ENCODE results near the gene SPATA9. TPM values are rescaled to one million over a fixed set of nuclear protein-coding genes. Genes with fewer than 3 reads are reported as not detected.

The SPATA9 gene
- total RNA-seq, 2 experiments from 2014 or later = not detected

DNA sequence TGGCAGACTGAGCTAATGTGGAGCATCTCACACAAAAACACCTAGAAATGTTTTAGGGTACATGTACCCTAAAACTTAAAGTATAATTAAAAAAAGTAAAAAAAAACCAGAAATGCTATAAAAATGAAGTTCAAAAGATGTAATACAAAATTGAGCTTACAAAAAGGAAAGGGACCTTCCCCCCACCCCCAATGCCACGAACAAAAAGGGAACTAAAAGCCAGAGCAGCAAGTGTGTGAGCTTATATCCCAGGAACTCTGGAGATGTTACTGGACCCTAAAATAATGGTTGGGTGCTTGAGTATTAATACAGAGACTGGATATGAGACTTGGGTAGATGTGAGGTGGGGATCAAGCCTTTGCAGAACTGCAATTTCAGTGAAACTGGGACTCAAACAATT is 11.0 kb downstream of the SPATA9 start:
- Mint-ChIP-seq H3K4me1 (no peaks in the 10 kb centered on the region), H3K4me3 (no peak overlapping the region), H3K27ac (no peak overlapping the region), H3K9me3 (no peaks in the 10 kb centered on the region), H3K36me3 (peaks cover 2% of the 10 kb centered on the region), H3K27me3 (no peaks in the 10 kb centered on the region)
- DNase-seq = no peak

DNA sequence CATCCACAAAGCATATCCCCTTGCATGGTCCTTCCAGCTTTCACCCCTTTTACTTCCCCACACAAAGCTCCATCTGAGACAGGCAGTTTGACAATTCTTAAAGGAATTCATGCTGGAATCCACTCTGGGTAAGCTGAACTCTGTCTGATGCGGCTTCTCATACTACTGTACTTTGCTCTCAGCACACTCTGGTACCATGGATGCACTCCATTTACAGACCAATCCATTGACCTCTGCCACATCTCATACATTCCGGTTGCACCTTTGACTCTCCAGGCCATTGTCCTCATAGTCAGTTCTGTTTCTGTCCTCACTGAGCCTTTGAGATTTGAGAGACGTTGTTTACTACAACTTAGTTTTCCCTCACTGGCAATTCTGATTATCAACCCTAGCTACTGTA is 12.2 kb downstream of the SPATA9 start:
- H3K4me1 Mint-ChIP-seq = no peaks in the 10 kb centered on the region
- H3K36me3 Mint-ChIP-seq = peaks cover 2% of the 10 kb centered on the region
- H3K4me3 Mint-ChIP-seq = no peak overlapping the region
- DNase-seq = no peak
- H3K27me3 Mint-ChIP-seq = no peaks in the 10 kb centered on the region
- H3K9me3 Mint-ChIP-seq = no peaks in the 10 kb centered on the region
- no peak overlapping the region for H3K27ac Mint-ChIP-seq

DNA sequence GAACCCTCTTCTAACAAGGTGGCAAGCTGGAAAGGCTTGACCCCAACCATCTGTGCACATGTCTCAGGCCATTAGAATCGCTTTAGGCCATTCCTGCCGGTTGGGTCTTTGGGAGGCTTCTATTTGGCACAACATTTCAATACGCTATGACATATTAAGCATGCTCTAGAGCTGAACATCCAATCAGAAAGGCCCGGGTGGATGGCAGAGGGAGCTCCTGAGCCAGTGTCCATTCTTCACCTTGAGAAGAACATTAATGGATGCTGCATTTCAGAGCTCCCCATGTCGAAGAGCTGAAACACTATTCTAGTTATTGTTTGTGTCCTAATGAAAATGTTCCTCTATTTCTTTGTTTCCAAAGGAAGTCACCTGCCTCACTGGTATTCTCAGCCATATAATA is 12.8 kb downstream of the SPATA9 start:
- no peak overlapping the region for H3K27ac Mint-ChIP-seq
- H3K36me3 Mint-ChIP-seq = peaks cover 2% of the 10 kb centered on the region
- no peak overlapping the region for H3K4me3 Mint-ChIP-seq
- no peaks in the 10 kb centered on the region for H3K4me1 Mint-ChIP-seq
- no peak for DNase-seq
- no peaks in the 10 kb centered on the region for H3K27me3 Mint-ChIP-seq
- H3K9me3 Mint-ChIP-seq = no peaks in the 10 kb centered on the region

DNA sequence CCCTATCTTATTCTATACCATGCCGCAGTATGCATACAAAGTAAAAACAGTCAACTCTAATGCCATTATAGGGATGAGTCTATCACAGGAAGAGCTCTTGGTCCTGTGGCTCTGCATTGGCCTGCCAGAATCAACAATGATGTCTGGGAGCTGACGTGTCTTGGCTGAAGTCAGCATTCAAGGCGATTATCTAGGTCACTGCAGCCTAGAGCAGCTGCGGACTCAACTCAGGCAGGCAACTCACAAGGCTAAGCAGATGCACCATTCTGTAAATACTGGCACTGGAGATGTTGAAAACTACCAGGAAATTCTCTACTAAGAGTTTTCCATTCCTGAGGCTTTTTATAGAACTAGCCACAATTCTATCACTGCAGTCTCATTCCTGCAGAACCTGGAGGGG is 13.3 kb downstream of the SPATA9 start:
- H3K4me1 Mint-ChIP-seq = no peaks in the 10 kb centered on the region
- no peak overlapping the region for H3K27ac Mint-ChIP-seq
- no peaks in the 10 kb centered on the region for H3K9me3 Mint-ChIP-seq
- peaks cover 2% of the 10 kb centered on the region for H3K36me3 Mint-ChIP-seq
- DNase-seq = no peak
- H3K4me3 Mint-ChIP-seq = no peak overlapping the region
- no peaks in the 10 kb centered on the region for H3K27me3 Mint-ChIP-seq

DNA sequence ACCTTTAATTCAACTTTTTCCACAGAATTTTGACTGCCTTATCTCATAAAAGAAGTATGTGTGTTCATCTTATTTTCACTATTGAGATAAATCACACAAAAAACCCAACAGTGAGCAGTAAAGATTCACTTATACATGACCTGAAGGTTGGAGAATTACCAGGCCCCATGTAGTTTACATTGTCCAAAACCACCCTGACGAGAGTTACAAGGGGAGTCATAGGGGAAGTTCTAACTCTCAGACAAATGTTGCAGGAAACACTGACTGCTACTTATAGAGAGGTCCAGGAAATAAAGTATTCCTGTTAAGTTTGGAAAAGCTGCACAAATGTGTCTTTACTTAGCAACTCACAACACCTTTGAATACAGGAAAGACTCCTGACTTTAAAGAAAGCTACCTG is 14.1 kb downstream of the SPATA9 start:
- Mint-ChIP-seq H3K4me3 (no peak overlapping the region), H3K27me3 (no peaks in the 10 kb centered on the region)

DNA sequence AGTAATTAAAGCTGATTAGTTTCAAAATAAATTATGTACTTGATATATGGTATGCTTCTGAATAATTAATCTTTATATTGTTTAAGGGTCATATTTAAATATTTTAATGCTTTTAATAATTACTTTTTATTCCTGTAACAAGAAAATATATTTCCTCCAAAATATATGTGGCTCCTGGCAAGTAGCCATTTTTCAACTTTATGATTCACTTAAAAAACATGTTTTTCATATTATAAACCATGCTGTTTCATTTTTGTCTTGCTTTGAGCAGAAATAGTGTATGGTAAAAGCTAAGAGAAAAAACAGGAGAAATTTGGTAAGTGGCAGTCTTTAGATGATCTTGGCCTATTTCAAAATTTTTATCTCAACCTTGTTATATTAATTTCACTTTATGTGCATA is 14.6 kb downstream of the SPATA9 start:
- no peak for DNase-seq
- H3K27ac Mint-ChIP-seq = no peak overlapping the region
- no peak overlapping the region for H3K4me3 Mint-ChIP-seq
- no peaks in the 10 kb centered on the region for H3K4me1 Mint-ChIP-seq
- H3K9me3 Mint-ChIP-seq = no peaks in the 10 kb centered on the region
- peaks cover 2% of the 10 kb centered on the region for H3K36me3 Mint-ChIP-seq
- H3K27me3 Mint-ChIP-seq = no peaks in the 10 kb centered on the region

More for the DNA sequence above, 14.1 kb downstream of the SPATA9 start:
- peaks cover 2% of the 10 kb centered on the region for H3K36me3 Mint-ChIP-seq
- DNase-seq = no peak
- no peak overlapping the region for H3K27ac Mint-ChIP-seq
- no peaks in the 10 kb centered on the region for H3K9me3 Mint-ChIP-seq
- H3K4me1 Mint-ChIP-seq = no peaks in the 10 kb centered on the region

DNA sequence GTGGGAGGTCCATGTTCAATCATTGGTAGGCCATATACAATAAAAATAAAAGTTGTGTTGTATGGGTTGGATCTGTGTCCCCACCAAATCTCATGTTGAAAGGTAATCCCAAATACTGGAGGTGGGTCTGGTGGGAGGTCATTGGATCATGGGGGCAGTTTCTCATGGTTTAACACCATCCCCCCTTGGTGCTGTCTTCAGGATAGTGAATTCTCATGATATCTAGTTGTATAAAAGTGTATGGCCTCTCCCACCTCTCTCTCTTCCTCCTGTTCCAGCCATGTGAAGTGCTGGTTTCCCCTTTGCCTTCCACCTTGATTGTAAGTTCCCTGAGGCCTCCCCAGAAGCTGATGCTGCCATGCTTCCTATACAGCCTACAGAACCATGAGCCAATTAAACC is 15.1 kb downstream of the SPATA9 start:
- Mint-ChIP-seq H3K36me3 (peaks cover 2% of the 10 kb centered on the region), H3K27ac (no peak overlapping the region), H3K4me3 (no peak overlapping the region), H3K9me3 (no peaks in the 10 kb centered on the region), H3K4me1 (no peaks in the 10 kb centered on the region), H3K27me3 (no peaks in the 10 kb centered on the region)
- DNase-seq = no peak

DNA sequence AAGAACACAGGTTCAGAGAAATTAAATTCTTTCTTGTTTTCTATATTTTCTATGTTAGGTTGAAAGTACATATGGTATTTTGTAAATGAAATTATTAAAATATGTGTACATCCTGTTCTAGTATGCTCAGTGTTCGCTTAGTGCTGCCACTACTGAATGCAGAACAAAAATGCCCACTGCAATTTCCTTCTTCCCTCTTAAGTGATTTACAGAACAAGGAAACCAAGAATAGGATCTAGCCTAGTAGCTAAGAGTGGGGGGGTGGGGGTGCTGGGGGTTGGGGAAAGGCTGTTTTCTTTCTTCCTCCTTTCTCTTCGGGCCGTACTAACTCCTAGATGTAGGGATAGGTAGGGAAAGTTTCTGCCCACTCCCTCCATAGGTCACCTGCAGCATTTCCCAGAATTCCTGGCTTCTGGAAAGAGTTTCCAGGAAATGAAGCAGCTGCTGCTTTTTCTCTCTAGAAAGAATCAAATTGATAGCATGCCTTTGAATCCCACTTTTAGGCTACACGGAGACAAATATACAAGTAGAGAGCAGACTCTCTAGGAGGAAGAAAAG is 15.7 kb downstream of the SPATA9 start:
- no peak for DNase-seq
- H3K27ac Mint-ChIP-seq = no peak overlapping the region
- H3K4me3 Mint-ChIP-seq = no peak overlapping the region
- H3K36me3 Mint-ChIP-seq = peaks cover 2% of the 10 kb centered on the region
- H3K27me3 Mint-ChIP-seq = no peaks in the 10 kb centered on the region
- no peaks in the 10 kb centered on the region for H3K4me1 Mint-ChIP-seq
- H3K9me3 Mint-ChIP-seq = no peaks in the 10 kb centered on the region

DNA sequence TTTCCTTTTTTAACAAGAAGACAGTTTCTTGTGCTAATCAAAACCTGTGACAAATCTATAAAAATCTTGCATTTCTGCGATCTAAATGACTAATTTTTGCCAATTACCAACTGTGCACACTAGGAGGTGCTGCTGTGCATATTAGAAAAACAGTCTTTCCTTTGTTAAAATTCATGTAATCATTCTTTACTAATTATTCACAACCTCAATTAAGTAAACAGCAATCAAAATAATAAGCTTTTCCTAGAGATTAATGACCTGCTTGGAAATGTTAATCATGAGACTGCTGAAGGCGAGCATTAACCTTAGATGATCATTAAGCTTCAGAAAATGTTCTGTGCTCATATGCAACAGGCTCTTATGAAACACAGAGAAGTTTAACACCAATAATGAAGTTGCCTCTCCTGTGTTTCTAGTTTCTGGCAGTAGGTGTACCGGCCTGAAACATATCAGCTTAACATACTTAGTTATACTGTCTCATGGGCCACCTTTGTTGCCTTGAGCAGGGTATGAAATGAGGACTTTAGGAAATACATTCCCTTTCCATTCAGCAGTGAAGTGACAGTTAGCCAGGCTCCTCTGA is 18.5 kb downstream of the SPATA9 start:
- DNase-seq = peak; percentile 4
- no peaks in the 10 kb centered on the region for H3K9me3 Mint-ChIP-seq
- no peak overlapping the region for H3K27ac Mint-ChIP-seq
- no peaks in the 10 kb centered on the region for H3K27me3 Mint-ChIP-seq
- no peaks in the 10 kb centered on the region for H3K4me1 Mint-ChIP-seq
- H3K4me3 Mint-ChIP-seq = no peak overlapping the region
- H3K36me3 Mint-ChIP-seq = no peaks in the 10 kb centered on the region

DNA sequence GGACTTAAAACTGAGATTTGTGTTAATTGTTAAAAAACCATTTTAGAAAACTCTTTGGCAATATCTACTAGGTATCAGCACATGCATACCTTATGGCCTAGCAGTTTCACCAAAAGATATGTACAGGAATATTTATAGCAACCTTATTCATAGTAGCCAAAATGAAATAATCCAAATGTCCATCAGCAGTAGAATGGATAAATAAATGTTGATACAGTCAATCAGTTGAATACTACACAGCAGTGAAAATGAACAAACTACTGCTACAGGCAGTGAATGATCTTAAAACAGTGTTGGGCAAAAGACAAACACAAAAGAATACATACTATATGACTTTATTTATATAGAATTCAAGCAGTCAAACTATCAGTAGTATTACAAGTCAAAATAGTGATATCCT is 19.8 kb downstream of the SPATA9 start:
- DNase-seq = no peak
- H3K4me1 Mint-ChIP-seq = no peaks in the 10 kb centered on the region
- H3K36me3 Mint-ChIP-seq = no peaks in the 10 kb centered on the region
- H3K27me3 Mint-ChIP-seq = no peaks in the 10 kb centered on the region
- H3K9me3 Mint-ChIP-seq = no peaks in the 10 kb centered on the region
- no peak overlapping the region for H3K27ac Mint-ChIP-seq
- H3K4me3 Mint-ChIP-seq = no peak overlapping the region

DNA sequence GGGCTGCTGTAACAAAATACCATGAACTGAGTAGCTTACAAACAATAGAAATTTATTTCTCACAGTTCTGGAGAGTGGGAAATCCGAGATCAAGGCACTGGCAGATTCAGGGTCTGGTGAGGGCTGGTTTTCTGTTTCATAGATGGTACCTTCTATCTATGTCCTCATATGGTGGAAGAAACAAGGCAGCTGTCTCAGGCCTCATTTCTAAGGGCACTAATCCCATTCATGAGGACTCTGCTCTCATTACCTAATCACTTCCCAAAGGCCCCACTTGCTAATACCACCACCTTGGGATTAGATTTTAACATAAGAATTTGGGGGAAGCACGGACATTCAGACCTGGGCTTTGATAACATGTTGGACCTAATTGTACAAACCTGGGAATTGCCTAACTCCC is 22.7 kb downstream of the SPATA9 start:
- no peaks in the 10 kb centered on the region for H3K36me3 Mint-ChIP-seq
- H3K27me3 Mint-ChIP-seq = no peaks in the 10 kb centered on the region
- no peak for DNase-seq
- H3K9me3 Mint-ChIP-seq = no peaks in the 10 kb centered on the region
- H3K4me1 Mint-ChIP-seq = no peaks in the 10 kb centered on the region
- no peak overlapping the region for H3K4me3 Mint-ChIP-seq
- no peak overlapping the region for H3K27ac Mint-ChIP-seq

DNA sequence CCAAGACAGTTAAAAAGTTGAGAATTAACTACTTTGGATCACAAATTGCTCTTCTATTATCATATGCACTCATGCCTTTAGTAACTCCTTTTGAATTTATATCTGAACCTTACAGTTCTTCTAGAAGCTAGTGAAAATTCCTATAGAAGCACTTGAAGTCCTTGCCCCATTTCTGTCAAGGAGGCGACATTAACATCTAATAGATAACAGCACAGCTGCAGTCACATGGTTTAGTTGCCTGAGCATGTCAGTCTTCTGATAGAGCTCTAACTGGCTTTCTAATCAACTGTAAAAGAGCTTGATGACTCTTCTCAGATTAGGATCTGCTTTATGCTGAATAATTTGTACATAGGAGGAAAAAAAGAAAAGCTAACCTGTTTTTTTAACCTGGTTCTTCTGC is 27.2 kb downstream of the SPATA9 start:
- Mint-ChIP-seq H3K4me3 (no peak overlapping the region), H3K36me3 (peaks cover 7% of the 10 kb centered on the region), H3K9me3 (no peaks in the 10 kb centered on the region), H3K27me3 (no peaks in the 10 kb centered on the region), H3K27ac (no peak overlapping the region), H3K4me1 (no peaks in the 10 kb centered on the region)
- no peak for DNase-seq

DNA sequence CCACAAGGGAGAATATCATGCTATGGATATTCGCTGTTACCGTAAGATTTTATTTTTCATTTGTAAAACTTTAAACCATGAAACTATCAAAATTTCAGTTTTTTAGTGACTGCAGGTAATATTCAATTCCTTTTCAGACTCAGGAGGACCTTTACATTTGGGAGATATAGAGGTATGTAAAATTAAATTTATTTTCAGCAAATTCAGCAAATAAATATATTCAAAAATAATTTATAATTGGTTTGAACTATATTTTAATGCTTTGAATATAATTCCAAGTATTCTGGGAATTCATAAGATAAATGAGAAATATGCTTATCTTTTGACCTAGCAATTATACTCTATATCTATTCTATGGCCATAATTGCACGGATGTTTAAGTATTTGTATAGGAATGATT is 28.6 kb downstream of the SPATA9 start:
- Mint-ChIP-seq H3K27me3 (no peaks in the 10 kb centered on the region), H3K27ac (no peak overlapping the region), H3K36me3 (peaks cover 7% of the 10 kb centered on the region), H3K4me3 (no peak overlapping the region), H3K4me1 (peaks cover 6% of the 10 kb centered on the region), H3K9me3 (no peaks in the 10 kb centered on the region)
- no peak for DNase-seq

DNA sequence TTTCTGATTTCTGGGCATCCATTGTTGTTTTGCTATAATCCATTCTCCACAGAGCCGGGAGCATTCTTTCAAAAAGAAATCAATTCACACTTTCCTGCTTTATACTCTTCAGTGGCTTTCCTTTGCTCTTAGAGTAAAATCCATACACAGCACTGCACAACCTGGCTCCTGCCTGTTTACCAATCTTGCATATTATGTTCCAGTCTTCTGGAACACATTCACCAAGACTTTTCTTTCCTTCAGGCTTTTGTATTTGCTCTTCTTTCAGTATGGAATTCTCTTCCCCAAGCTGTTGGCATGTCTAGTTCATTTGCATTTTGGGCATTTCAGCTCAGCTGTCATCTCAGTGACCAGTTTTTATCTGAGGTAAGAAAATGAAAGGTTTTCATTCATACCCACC is 29.9 kb downstream of the SPATA9 start:
- Mint-ChIP-seq H3K27me3 (no peaks in the 10 kb centered on the region), H3K9me3 (no peaks in the 10 kb centered on the region), H3K36me3 (peaks cover 7% of the 10 kb centered on the region), H3K4me1 (peaks cover 16% of the 10 kb centered on the region), H3K27ac (no peak overlapping the region), H3K4me3 (no peak overlapping the region)
- DNase-seq = no peak

DNA sequence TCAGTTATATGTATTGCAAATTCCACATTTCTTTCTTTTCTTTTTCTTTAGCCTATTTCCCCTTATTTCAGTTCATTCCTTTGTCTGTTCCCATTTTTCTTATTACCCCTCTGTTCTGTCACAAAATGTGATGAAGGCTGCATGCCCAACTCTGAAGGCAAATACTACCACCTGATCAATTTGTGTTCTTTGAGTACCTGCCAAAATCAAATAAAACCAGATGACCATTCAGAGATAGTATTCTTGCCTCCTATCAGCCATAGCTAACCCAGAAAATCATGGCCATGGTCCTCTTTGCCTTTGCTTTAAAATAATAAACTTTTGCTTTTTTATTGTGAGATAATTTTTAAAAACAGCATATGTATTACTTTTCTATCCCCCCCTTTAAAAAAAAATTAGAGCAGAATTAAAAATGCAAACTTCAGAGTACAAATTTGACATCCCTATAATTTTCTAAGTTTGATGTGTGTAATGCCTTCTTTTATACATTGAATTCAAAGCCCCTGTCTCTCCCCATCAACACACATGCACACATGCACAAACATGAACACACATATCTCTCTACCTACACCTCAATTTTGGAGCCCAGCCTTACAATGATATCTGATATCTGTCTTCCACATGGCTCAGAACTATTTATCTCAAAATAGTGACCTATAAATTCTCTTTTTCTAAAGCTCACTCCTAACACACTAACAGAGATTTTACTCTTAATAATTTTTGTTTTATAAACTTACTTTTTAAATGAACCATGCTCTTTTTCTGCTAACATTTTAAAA is 32.8 kb downstream of the SPATA9 start:
- H3K4me1 Mint-ChIP-seq = peaks cover 21% of the 10 kb centered on the region

DNA sequence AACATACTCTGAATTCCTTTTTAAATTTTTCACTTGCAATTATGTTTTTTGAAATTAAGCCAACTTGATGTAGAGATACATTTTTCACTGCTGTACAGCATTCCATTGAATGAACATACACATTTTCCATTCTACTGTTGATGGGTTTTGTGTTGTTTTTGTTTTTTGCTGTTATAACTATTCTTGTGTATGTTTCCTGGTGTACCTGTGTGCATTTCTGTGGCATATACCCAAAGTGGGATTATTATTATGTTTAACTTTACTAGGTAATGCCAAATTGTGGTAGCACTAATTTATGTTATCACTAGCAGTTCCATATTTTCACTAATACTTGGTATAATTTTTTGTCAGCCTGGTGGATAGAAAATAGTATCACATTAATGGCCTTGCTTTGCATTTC is 33.5 kb downstream of the SPATA9 start:
- Mint-ChIP-seq H3K27ac (no peak overlapping the region), H3K9me3 (no peaks in the 10 kb centered on the region), H3K4me3 (no peak overlapping the region), H3K27me3 (no peaks in the 10 kb centered on the region), H3K4me1 (peaks cover 27% of the 10 kb centered on the region), H3K36me3 (peaks cover 7% of the 10 kb centered on the region)
- DNase-seq = no peak

More for the DNA sequence above, 32.8 kb downstream of the SPATA9 start:
- peaks cover 7% of the 10 kb centered on the region for H3K36me3 Mint-ChIP-seq
- no peaks in the 10 kb centered on the region for H3K9me3 Mint-ChIP-seq
- H3K27ac Mint-ChIP-seq = no peak overlapping the region
- no peaks in the 10 kb centered on the region for H3K27me3 Mint-ChIP-seq
- no peak for DNase-seq
- H3K4me3 Mint-ChIP-seq = no peak overlapping the region

Data from activated naive CD8-positive, alpha-beta T cell treated with anti-CD3 and anti-CD28 coated beads for 36 hours (primary cell).